ENCODE measurements around the gene KMO.

KMO gene

DNA sequence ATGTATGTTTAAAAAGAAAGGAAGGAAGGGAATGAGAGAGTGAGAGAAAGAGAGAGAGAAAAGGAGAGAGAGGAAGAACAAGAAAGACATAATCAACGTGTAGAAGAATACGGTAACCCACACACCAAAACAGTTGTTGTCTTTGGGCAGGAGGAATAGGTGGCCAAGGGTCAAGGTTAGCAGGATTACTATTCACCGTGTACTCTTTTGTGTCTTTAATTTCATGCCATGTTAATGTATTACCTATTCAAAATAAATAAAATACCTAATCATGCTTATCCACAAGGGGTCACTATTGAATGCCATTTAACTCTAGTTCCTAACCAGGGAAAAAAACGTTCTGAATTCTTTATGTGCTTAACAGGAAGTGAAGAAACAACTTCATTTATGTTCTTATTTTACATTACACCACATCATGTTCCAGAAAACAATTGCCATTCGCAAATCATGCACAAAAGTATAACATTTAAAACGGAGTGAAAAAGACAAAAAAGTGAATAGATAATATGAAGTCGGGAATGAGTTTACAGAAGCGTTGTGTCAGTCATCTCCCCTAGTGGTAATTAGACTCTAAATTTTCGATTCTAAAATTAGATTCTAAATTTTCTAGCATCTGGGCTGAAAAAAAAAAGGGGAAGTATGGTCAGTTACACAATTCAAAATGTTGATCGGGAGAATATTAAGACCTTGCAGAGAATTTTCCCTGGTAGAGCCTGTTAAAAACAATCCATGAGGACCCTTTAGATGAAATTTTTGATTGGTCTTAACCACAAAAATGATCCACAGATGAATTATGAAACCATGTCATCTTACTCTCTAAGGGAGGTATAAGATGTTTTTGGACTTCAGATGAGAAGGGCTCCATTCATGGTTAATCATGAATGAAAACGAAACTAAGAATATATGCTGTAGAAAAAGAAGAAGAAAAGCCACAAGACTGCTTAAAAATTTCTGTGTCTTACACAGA lies 700 bp upstream of the KMO start:
- no peaks in the 10 kb centered on the region for H3K36me3 ChIP-seq
- H3K9me3 ChIP-seq (ENCODE audit: severe bottlenecking): no peaks in the 10 kb centered on the region
- H3K27ac ChIP-seq: no peak overlapping the region
- no peaks in the 10 kb centered on the region for H3K27me3 ChIP-seq (ENCODE audit: insufficient read depth, low read depth, severe bottlenecking)
- TF ChIP-seq CTCF (IDR thresholded peaks at IDR 0.05; ENCODE audit: low read depth, low read length): no peak
- DNase-seq: no peak
- peak overlapping the region; percentile 86 for H3K4me3 ChIP-seq (ENCODE audit: low read depth, low read length)

DNA sequence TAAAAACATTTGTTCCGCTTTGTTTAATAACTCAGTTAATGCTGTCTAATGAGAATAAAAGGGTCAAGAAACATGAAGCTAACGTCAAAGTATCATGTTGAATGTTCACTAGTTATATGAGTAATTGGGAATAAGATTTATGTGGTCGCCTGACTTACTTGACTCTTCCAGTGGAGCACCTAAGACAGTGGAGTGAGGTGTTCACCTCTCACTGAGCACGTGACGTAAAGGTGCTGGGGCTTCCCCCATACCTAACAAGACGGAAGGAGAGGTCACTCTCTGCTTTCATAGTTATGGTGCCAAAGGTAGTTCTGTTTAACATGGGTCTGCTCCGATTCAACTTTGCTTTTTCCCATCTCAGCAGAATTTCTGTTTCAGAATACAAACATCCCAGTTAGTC lies 686 bp downstream of the KMO start:
- no peak overlapping the region for H3K4me3 ChIP-seq (ENCODE audit: low read depth, low read length)
- no peak for TF ChIP-seq CTCF (IDR thresholded peaks at IDR 0.05; ENCODE audit: low read depth, low read length)
- DNase-seq: no peak

DNA sequence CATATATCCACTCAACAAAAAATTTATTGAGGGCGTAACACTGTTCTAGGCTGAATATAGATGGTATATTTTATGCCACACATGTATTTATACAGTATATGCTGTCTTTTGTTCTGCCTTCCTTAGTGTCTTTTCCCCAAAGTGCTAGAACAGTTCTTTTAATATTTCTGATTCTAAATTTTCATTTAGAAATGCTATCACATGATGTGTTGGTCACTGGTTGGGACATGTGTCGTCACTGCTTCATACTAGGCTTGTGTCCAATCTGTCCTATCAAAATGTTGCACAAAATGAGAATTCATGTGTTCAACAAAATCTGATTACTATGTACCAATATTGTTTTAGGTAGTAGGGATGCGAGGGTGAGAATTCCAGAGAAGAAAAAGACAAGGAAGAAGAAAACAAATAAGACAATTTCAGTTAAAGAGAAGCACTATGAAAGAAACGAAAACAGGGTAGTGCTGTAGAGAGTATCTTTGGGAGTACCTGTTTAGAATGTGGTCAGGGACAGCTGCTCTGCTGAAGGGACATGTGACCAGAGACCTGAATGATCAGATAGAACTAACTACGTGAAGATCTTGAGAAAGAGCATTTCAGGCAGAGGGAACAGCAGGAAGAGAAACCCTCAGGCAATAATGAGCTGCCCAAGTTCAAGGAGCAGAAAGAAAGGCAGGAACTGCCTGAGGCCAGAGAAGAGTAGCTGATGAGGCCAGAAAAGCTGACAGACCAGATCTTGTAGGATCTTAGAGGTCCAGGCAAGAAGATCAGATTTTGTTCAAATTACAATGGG lies 1.3 kb downstream of the KMO start:
- Histone ChIP-seq H3K27me3 (ENCODE audit: insufficient read depth, low read depth, severe bottlenecking) (no peaks in the 10 kb centered on the region), H3K4me3 (ENCODE audit: low read depth, low read length) (no peak overlapping the region), H3K27ac (no peak overlapping the region), H3K9me3 (ENCODE audit: severe bottlenecking) (no peaks in the 10 kb centered on the region), H3K36me3 (no peaks in the 10 kb centered on the region)
- no peak for TF ChIP-seq CTCF (IDR thresholded peaks at IDR 0.05; ENCODE audit: low read depth, low read length)
- no peak for DNase-seq

More for the DNA sequence above, 686 bp downstream of the KMO start:
- H3K27ac ChIP-seq: no peak overlapping the region
- no peaks in the 10 kb centered on the region for H3K36me3 ChIP-seq
- no peaks in the 10 kb centered on the region for H3K27me3 ChIP-seq (ENCODE audit: insufficient read depth, low read depth, severe bottlenecking)
- H3K9me3 ChIP-seq (ENCODE audit: severe bottlenecking): no peaks in the 10 kb centered on the region

- TF ChIP-seq CTCF (IDR thresholded peaks at IDR 0.05; ENCODE audit: low read depth, low read length): no peak
- no peak overlapping the region for H3K4me3 ChIP-seq (ENCODE audit: low read depth, low read length)
- DNase-seq: no peak
- no peak overlapping the region for H3K27ac ChIP-seq
- no peaks in the 10 kb centered on the region for H3K36me3 ChIP-seq
- H3K27me3 ChIP-seq (ENCODE audit: insufficient read depth, low read depth, severe bottlenecking): no peaks in the 10 kb centered on the region
- H3K9me3 ChIP-seq (ENCODE audit: severe bottlenecking): no peaks in the 10 kb centered on the region
Measured at GRCh38 chr1:241536304-241536703, 4.1 kb downstream of the KMO start.

DNA sequence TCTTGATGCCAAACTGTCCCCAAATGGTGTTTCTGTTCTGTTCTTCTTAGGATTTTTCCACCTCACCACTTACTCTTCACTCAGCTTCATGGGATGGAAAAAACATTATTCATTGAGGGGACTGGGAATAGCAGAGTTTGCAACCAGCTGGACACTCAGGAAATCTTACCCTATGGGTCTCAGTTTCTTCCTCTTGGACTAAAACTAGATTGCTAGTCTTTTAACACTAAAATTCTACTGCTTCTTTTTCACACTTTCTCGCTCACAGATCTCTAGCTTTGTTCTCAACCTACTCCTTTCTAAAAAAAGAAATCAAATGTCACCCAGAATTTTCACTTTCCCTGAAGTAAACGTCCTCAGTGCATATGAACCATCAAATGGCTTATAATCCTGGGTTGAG lies 4.8 kb downstream of the KMO start:
- no peak for TF ChIP-seq CTCF (IDR thresholded peaks at IDR 0.05; ENCODE audit: low read depth, low read length)
- Histone ChIP-seq H3K4me3 (ENCODE audit: low read depth, low read length) (no peak overlapping the region), H3K9me3 (ENCODE audit: severe bottlenecking) (no peaks in the 10 kb centered on the region), H3K27me3 (ENCODE audit: insufficient read depth, low read depth, severe bottlenecking) (no peaks in the 10 kb centered on the region), H3K36me3 (no peaks in the 10 kb centered on the region), H3K27ac (no peak overlapping the region)
- DNase-seq: no peak
